GM21360 (cell line): Measurements from ENCODE around the gene PPP6R3.
"Not testable (repeated sequence)": the region's sequence is repeated elsewhere in the genome, so short reads cannot be mapped to it uniquely, and the experiment has no call there.

Experiments used
- ATAC-seq: cut with Tn5 transposase; IDR thresholded peaks from one replicate; pipeline ENCODE4 v1.9.1; 2021; ENCODE audit warnings: mild to moderate bottlenecking, moderate library complexity; ENCODE audit not compliant: unreplicated experiment

Gene PPP6R3

DNA sequence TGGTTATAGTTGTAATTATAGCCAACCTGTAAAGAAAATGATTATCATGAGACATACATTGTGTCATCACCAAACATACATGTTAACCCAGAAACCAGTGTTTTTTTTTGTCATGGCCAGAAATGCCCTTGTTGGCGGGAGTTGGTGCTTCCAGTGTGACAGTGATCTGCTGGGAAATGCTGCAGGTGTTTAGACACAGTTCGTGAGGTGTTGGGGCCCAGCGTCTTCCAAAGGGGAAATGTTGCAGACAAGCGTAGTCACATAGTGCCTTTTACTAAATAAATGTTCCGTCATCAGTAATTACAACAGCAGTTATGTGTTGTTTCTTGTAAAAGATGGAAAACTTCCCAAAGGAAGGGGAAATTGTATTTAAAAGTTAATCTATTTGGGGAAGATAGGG, 131.2 kb downstream of the PPP6R3 start:
- ATAC-seq = no peak

DNA sequence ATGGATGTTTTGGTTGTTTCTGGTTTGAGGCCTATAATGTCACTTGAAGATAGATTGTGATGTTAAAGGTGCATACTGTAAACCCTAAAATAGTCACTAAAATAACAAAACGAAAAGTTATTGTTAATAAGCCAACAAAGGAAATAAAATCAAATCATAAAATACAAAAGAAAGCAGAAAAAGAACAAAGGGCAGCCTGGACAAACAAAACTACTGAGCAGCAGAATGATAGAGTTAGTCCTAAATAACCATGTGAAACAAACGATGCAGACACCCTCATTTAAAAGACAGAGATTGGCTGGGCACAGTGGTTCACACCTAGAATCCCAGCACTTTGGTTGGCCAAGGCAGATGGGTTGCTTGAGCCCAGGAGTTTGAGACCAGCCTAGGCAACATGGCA, 132.9 kb downstream of the PPP6R3 start:
- no peak for ATAC-seq

- no peak for ATAC-seq
Observed at GRCh38 chr11:68594123-68594522, 133.6 kb downstream of the PPP6R3 start.

GRCh38 chr11:68596231-68596630, 135.7 kb downstream of the PPP6R3 start:
- no peak for ATAC-seq

DNA sequence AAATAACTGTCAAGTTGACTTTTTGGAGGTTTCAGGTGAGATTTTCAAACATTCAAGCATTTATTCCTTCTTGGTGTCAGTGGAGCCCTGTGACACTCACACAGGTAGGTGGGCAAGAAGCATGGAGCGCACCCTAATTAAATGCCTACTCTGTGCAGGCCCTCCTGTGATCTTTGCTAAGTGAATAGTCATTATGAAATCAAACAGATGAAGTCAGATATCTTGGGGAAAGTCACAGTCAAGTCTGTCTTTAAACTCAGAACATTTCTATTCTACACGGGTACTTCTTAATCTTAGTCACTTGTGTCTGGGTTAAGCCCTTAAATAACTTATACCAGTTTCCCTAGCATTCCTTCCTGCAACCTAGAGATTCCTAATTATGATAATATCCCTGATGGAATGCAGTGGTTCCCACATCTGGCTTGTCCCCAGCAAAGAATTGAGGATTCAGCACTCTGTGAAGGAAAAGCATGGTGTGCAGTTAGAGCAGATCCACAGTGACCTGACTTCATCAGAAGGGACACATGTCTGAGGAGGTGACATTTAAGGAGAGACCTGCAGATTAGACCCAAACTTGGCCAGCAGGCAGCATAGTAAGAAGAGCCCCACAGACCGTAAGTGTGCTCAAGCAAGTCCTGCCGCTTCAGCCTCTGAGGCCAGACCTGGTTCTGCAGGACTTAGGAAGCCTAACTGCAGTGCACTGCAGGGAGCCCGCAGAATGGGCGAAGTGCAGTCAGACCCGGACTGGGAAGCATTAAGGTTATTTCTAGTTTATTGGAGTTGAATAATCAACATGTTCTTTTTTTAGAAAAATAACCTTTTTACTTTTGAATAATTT, 138.5 kb downstream of the PPP6R3 start:
- ATAC-seq = no peak

GRCh38 chr11:68601147-68601546, 140.6 kb downstream of the PPP6R3 start:
- ATAC-seq = no peak

DNA sequence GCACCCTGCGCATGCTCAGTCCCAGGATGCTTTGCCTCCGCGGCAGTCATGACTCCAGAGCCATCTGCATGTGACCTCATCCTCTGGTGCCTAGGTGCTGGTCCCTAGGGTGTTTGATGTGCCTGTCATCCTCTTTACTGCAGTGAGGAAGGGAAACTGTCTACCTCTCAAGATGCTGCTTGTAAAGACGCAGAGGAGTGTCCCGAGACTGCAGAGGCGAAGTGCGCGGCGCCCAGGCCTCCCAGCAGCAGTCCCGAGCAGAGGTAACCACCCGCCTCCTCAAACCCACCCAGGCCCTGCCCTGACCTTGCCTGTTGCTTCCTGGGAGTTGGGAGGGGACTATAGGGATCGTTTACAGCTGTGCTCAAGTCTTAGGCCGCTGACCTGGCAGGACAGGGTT, 149.2 kb downstream of the PPP6R3 start:
- no peak for ATAC-seq

DNA sequence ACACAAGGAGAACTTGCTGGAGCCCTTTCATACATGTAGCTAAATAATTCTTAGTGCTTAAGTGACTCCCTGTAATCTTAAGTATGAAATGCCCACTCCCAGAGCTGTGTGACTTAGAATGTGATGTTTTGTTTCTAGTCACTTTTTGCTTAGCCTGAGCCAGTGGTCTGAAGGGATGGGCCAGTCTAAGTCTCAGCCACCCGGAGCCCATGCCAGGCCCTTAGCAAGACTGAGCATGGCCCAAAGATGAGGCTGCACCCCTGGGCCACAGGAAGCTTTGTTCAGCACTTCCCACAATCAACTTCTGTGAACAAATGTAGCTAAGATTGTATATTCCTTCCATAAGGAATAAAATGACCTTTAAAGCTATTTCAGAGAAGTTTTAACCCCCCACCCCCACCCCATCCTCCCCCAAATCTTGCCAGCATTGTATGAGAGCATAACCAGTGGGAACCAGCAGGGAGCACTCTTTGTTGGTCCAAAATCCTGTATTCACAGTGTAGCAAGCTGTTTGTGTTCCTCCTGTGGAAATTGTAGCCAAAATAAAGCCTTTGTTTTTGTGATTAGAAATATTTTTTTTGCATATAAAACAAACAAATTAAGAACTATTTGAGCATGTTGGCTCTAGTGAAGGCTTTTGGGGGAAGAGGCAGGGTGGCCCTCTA, 150.0 kb downstream of the PPP6R3 start:
- no peak for ATAC-seq

DNA sequence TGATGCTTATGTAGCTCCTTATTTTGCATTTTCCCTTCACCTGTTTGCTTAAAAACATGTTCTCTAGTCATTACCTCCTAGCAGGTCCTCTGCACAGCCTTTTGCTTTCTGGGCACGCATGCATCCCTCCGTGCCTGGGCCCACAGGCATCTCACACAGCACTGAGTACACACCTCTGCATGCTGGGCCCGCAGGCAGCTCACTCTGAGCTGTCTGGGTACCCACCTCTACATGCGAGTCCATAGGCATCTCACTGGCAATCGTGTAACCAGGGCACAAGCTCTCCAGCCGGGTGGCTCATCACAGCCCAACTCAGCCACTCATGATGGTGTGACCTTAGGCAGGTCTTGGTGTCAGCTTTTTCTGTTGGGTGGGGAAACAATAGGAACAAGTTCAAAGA, 155.1 kb downstream of the PPP6R3 start:
- no peak for ATAC-seq

GRCh38 chr11:68617925-68618809, 157.6 kb downstream of the PPP6R3 start:
- no peak for ATAC-seq

GRCh38 chr11:68621826-68622225, 161.3 kb downstream of the PPP6R3 start:
- no peak for ATAC-seq

DNA sequence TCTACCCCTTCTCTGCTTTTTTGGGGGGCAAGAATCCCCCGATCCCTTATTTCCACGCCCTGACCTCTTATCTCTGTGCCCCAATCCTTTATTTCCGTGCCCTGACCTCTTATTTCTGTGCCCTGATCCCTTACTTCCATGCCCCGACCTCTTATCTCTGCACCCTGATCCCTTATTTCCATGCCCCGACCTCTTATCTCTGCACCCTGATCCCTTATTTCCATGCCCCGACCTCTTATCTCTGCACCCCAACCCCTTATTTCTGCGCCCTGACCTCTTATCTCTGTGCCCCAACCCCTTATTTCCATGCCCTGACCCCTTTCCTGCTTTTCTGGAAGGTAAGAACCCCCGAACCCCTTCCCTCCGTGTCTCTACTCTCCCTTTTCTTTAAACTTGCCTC, 163.2 kb downstream of the PPP6R3 start:
- ATAC-seq = not testable (repeated sequence)

DNA sequence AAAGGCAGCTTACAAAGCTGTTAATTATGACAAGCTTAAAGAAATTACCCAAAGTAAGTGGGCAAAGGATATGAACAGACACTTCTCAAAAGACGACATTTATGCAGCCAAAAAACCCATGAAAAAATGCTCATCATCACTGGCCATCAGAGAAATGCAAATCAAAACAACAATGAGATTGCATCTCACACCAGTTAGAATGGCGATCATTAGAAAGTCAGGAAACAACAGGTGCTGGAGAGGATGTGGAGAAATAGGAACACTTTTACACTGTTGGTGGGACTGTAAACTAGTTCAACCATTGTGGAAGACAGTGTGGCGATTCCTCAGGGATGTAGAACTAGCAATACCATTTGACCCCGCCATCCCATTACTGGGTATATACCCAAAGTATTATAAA, 164.5 kb downstream of the PPP6R3 start:
- ATAC-seq = not testable (repeated sequence)

DNA sequence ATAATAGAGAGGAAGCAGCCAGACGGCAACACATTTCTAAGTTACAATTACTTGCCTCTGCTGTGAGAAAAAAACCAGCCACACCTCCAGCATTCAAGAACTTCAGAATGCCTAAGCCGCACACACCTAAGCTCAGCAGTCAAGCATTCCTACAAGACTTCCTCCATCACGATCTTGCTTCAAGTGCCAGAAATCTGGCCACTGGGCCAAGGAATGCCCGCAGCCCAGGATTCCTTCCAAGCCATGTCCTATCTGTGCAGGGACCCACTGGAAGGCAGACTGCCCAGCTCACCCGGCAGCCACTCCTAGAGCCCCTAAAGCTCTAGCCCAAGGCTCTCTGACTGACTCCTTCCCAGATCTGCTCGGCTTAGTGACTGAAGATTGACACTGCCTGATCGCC, 165.7 kb downstream of the PPP6R3 start:
- not testable (repeated sequence) for ATAC-seq

GRCh38 chr11:68628837-68629236, 168.3 kb downstream of the PPP6R3 start:
- ATAC-seq = not testable (repeated sequence)

DNA sequence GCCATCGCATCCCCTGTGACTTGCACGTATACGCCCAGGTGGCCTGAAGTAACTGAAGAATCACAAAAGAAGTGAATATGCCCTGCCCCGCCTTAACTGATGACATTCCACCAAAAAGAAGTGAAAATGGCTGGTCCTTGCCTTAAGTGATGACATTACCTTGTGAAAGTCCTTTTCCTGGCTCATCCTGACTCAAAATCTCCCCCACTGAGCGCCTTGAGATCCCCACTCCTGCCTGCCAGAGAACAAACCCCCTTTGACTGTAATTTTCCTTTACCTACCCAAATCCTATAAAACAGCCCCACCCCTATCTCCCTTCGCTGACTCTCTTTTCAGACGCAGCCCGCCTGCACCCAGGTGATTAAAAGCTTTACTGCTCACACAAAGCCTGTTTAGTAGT, 171.8 kb downstream of the PPP6R3 start:
- not testable (repeated sequence) for ATAC-seq

- ATAC-seq = no peak
Observed at GRCh38 chr11:68632802-68633201, 172.2 kb downstream of the PPP6R3 start.

DNA sequence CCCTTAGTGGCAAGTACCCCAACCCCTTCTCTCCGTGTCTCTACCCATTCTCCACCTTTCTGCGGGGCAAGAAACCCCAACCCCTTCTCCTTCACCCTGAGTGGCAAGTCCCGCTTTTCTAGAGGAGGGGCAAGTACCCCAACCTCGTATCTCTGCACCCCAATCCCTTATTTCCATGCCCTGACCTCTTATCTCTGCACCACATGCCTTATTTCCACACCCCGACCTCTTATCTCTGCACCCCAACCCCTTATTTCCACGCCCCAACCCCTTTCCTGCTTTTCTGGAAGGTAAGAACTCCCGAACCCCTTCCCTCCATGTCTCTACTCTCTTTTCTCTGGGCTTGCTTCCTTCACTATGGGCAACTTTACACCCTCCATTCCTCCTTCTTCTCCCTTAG, 174.1 kb downstream of the PPP6R3 start:
- ATAC-seq = not testable (repeated sequence)

DNA sequence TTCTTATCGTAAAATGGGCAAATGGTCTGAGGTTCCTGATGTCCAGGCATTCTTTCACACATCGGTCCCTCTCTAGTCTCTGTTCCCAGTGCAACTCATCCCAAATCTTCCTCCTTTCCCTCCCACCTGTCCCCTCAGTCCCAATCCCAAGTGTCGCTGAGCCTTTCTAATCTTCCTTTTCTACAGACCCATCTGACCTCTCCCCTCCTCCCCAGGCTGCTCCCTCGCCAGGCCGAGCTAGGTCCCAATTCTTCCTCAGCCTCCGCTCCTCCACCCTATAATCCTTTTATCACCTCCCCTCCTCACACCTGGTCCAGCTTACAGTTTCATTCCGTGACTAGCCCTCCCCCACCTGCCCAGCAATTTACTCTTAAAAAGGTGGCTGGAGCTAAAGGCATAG, 174.6 kb downstream of the PPP6R3 start:
- ATAC-seq = not testable (repeated sequence)

DNA sequence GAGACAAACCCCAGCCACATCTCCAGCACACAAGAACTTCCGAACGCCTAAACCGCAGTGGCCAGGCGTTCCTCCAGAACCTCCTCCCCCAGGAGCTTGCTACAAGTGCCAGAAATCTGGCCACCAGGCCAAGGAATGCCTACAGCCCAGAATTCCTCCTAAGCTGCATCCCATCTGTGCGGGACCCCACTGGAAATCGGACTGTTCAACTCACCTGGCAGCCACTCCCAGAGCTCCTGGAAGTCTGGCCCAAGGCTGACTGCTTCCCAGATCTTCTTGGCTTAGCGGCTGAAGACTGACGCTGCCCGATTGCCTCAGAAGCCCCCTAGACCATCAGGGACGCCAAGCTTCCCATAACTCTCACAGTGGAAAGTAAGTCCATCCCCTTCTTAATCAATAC, 175.3 kb downstream of the PPP6R3 start:
- not testable (repeated sequence) for ATAC-seq

GRCh38 chr11:68639322-68639721, 178.8 kb downstream of the PPP6R3 start:
- not testable (repeated sequence) for ATAC-seq
